Mesendoderm (in vitro differentiated cells): Measurements from ENCODE around the gene BUB1B. TPM values are rescaled to one million over a fixed set of nuclear protein-coding genes. Genes with fewer than 3 reads are reported as not detected.
"Not testable (repeated sequence)": the region's sequence is repeated elsewhere in the genome, so short reads cannot be mapped to it uniquely, and the experiment has no call there.

ENCODE experiments used
- DNase-seq: peaks from one replicate; pipeline ENCODE4 v3.0.0; 2013
- H2AK5ac ChIP-seq: 2 replicates; pipeline ENCODE4 v1.6.1; 2013; ENCODE audit warnings: low read length, inconsistent platforms
- H2BK120ac ChIP-seq: 2 replicates; pipeline ENCODE4 v1.6.1; 2013; ENCODE audit warnings: low read depth, mild to moderate bottlenecking, low read length, moderate library complexity, mixed read lengths
- H2BK15ac ChIP-seq: replicated peaks from 2 replicates; pipeline ENCODE4 v1.6.1; 2013; ENCODE audit warnings: low read depth, mild to moderate bottlenecking, moderate library complexity
- H2BK5ac ChIP-seq: 2 replicates; pipeline ENCODE4 v1.6.1; 2013; ENCODE audit warnings: low read length, inconsistent platforms
- H3K18ac ChIP-seq: 2 replicates; pipeline ENCODE4 v1.6.1; 2013; ENCODE audit warnings: mild to moderate bottlenecking, low read length, mixed read lengths
- H3K23ac ChIP-seq: one replicate; pipeline ENCODE4 v1.6.1; 2013; ENCODE audit warnings: low read length
- H3K27ac ChIP-seq: 2 replicates; pipeline ENCODE4 v1.5.1; 2013; ENCODE audit warnings: low read depth, mild to moderate bottlenecking, inconsistent platforms, low read length, moderate library complexity
- H3K27me3 ChIP-seq: 2 replicates; pipeline ENCODE4 v1.6.1; 2013; ENCODE audit warnings: low read length, control low read depth, mild to moderate bottlenecking, inconsistent platforms; ENCODE audit not compliant: insufficient read depth, poor library complexity
- H3K36me3 ChIP-seq: 2 replicates; pipeline ENCODE4 v1.6.1; 2013; ENCODE audit warnings: low read length, inconsistent platforms; ENCODE audit not compliant: control insufficient read depth, insufficient read depth
- H3K4ac ChIP-seq: one replicate; pipeline ENCODE4 v1.6.1; 2013; ENCODE audit warnings: low read depth, mild to moderate bottlenecking, low read length, moderate library complexity
- H3K4me1 ChIP-seq: 2 replicates; pipeline ENCODE4 v1.6.1; 2013; ENCODE audit warnings: low read depth, low read length, inconsistent platforms; ENCODE audit not compliant: control insufficient read depth
- H3K4me2 ChIP-seq: 2 replicates; pipeline ENCODE4 v1.6.1; 2013; ENCODE audit warnings: low read length
- H3K4me3 ChIP-seq: 2 replicates; pipeline ENCODE4 v1.5.1; 2013; ENCODE audit warnings: mild to moderate bottlenecking, low read length
- H3K56ac ChIP-seq: one replicate; pipeline ENCODE4 v1.6.1; 2013; ENCODE audit warnings: low read length
- H3K79me1 ChIP-seq: 2 replicates; pipeline ENCODE4 v1.6.1; 2013; ENCODE audit warnings: low read length, inconsistent platforms
- H3K79me2 ChIP-seq: 2 replicates; pipeline ENCODE4 v1.6.1; 2013; ENCODE audit warnings: mild to moderate bottlenecking, low read length; ENCODE audit not compliant: control insufficient read depth, insufficient read depth
- H3K9ac ChIP-seq: 2 replicates; pipeline ENCODE4 v1.6.1; 2013; ENCODE audit warnings: low read length, inconsistent platforms
- H4K5ac ChIP-seq: one replicate; pipeline ENCODE4 v1.6.1; 2013; ENCODE audit warnings: low read length
- H4K8ac ChIP-seq: one replicate; pipeline ENCODE4 v1.6.1; 2013; ENCODE audit warnings: low read depth, mild to moderate bottlenecking, control low read depth, low read length, moderate library complexity
- WGBS: extraction: QIAGEN DNeasy Blood & Tissue Kit; methylation state at CpG from one replicate; pipeline ENCODE4 v1.1.7; 2013; ENCODE audit warnings: low lambda C conversion rate, missing lambda C conversion rate; ENCODE audit not compliant: insufficient coverage; ENCODE audit errors: extremely low coverage; 5-methylcytosine and 5-hydroxymethylcytosine counted together
- polyA plus RNA-seq, 2 experiments: library from polyadenylated mRNA; stranded (reverse); fragments of 200-250 nt; gene quantifications; one replicate each; pipeline ENCODE4 v1.2.3, GENCODE V29; 2013

BUB1B gene, protein sequence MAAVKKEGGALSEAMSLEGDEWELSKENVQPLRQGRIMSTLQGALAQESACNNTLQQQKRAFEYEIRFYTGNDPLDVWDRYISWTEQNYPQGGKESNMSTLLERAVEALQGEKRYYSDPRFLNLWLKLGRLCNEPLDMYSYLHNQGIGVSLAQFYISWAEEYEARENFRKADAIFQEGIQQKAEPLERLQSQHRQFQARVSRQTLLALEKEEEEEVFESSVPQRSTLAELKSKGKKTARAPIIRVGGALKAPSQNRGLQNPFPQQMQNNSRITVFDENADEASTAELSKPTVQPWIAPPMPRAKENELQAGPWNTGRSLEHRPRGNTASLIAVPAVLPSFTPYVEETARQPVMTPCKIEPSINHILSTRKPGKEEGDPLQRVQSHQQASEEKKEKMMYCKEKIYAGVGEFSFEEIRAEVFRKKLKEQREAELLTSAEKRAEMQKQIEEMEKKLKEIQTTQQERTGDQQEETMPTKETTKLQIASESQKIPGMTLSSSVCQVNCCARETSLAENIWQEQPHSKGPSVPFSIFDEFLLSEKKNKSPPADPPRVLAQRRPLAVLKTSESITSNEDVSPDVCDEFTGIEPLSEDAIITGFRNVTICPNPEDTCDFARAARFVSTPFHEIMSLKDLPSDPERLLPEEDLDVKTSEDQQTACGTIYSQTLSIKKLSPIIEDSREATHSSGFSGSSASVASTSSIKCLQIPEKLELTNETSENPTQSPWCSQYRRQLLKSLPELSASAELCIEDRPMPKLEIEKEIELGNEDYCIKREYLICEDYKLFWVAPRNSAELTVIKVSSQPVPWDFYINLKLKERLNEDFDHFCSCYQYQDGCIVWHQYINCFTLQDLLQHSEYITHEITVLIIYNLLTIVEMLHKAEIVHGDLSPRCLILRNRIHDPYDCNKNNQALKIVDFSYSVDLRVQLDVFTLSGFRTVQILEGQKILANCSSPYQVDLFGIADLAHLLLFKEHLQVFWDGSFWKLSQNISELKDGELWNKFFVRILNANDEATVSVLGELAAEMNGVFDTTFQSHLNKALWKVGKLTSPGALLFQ
- 65.1 TPM for polyA plus RNA-seq (2013, experiment 1 of 2)
- polyA plus RNA-seq (2013, experiment 2 of 2): 67.5 TPM

DNA sequence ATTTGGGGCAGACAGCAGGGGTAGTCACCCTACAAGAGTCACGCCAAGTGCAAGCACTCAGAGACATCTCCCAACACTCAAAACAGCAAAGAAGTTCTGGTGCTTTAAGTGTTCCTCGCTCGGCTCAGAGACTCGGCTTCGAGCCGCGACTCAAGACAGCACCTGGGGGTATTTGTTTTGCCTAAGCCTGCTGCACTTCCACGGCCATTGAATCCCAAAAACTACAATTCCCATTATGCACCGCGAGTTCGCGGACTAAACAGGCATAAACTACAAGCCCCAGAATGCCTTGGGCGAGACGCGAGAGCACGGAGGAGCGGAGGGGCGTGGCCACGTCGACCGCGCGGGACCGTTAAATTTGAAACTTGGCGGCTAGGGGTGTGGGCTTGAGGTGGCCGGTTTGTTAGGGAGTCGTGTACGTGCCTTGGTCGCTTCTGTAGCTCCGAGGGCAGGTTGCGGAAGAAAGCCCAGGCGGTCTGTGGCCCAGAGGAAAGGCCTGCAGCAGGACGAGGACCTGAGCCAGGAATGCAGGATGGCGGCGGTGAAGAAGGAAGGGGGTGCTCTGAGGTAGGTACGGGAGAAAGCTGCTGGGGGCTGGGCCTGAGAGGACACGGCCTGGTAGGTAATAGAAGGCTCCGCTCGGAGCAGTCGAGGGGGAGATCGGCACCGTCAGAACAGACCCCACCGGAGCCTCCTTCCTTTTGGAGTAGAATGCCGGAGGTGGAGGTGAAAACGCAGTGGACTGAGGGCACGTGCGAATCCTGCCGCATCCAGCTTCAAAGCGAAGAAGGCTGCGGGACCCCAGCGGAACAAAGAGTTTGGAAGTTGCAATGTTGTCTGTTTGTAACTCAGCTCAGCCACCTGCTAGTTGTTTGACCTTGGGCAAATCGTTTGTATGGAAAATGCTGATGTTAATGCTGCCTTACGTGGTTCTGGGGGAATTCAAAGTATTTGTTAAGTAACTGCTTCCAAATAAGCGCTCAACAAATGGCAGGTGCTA is at the start of gene BUB1B:
BUB1B (plus strand) TSS at position 381 of the 1,000 bp plus-strand sequence; CDS start at position 533, 152 bp downstream.
- peak within 1 kb of the TSS; percentile 41 for H2BK5ac ChIP-seq
- H2BK120ac ChIP-seq: no peak within 1 kb of the TSS
- peak within 1 kb of the TSS; percentile 72 for H3K4me3 ChIP-seq
- H3K18ac ChIP-seq: peak within 1 kb of the TSS; percentile 29
- H3K4me1 ChIP-seq: peaks cover 5% of the 10 kb centered on the region
- no peak within 1 kb of the TSS for H4K8ac ChIP-seq
- peak within 1 kb of the TSS; percentile 67 for H3K27ac ChIP-seq
- no peak within 1 kb of the TSS for H2BK15ac ChIP-seq
- no peaks in the 10 kb centered on the region for H3K27me3 ChIP-seq
- H2AK5ac ChIP-seq: no peak within 1 kb of the TSS
- DNase-seq: peak; percentile 99
- peak within 1 kb of the TSS; percentile 85 for H3K9ac ChIP-seq
- peaks cover 2% of the 10 kb centered on the region for H3K79me1 ChIP-seq
- peak within 1 kb of the TSS; percentile 52 for H3K4me2 ChIP-seq
- H3K23ac ChIP-seq: peak within 1 kb of the TSS; percentile 54
- H3K79me2 ChIP-seq: peaks cover 40% of the 10 kb centered on the region
- H3K56ac ChIP-seq: peak within 1 kb of the TSS; percentile 94
- peak within 1 kb of the TSS; percentile 51 for H4K5ac ChIP-seq
- no CpG with 5 or more reads among the region's 54 CpGs for WGBS
- H3K36me3 ChIP-seq: peaks cover 3% of the 10 kb centered on the region
- H3K4ac ChIP-seq: peak within 1 kb of the TSS; percentile 77

- peak overlapping the region; percentile 39 for H3K56ac ChIP-seq
- no peak overlapping the region for H2BK15ac ChIP-seq
- no peak for DNase-seq
- H4K8ac ChIP-seq: no peak overlapping the region
- H3K4ac ChIP-seq: no peak overlapping the region
- H4K5ac ChIP-seq: no peak overlapping the region
- H3K4me3 ChIP-seq: no peak overlapping the region
- H3K27ac ChIP-seq: no peak overlapping the region
- H2BK120ac ChIP-seq: no peak overlapping the region
- no peak overlapping the region for H3K23ac ChIP-seq
- H3K79me2 ChIP-seq: no peaks in the 10 kb centered on the region
- H3K79me1 ChIP-seq: no peaks in the 10 kb centered on the region
- no peak overlapping the region for H3K9ac ChIP-seq
- H3K4me1 ChIP-seq: peaks cover 7% of the 10 kb centered on the region
- no CpG with 5 or more reads among the region's 2 CpGs for WGBS
- H3K27me3 ChIP-seq: no peaks in the 10 kb centered on the region
- no peak overlapping the region for H2BK5ac ChIP-seq
- H2AK5ac ChIP-seq: no peak overlapping the region
- no peak overlapping the region for H3K4me2 ChIP-seq
- H3K18ac ChIP-seq: no peak overlapping the region
- no peaks in the 10 kb centered on the region for H3K36me3 ChIP-seq
Observed at GRCh38 chr15:40111888-40112287, 49.0 kb upstream of the BUB1B start.

GRCh38 chr15:40112789-40113188 is 48.1 kb upstream of the BUB1B start:
- Histone ChIP-seq H3K4me1 (peaks cover 3% of the 10 kb centered on the region), H3K36me3 (no peaks in the 10 kb centered on the region), H2AK5ac (no peak overlapping the region), H2BK120ac (no peak overlapping the region), H3K18ac (no peak overlapping the region), H2BK5ac (no peak overlapping the region), H3K9ac (no peak overlapping the region), H3K27me3 (no peaks in the 10 kb centered on the region), H4K8ac (no peak overlapping the region), H3K4me3 (no peak overlapping the region), H4K5ac (no peak overlapping the region), H3K23ac (no peak overlapping the region), H3K4me2 (no peak overlapping the region), H3K27ac (no peak overlapping the region), H3K56ac (peak overlapping the region; percentile 44), H3K79me1 (no peaks in the 10 kb centered on the region), H2BK15ac (no peak overlapping the region), H3K4ac (no peak overlapping the region), H3K79me2 (no peaks in the 10 kb centered on the region)
- no CpG with 5 or more reads among the region's 24 CpGs for WGBS
- DNase-seq: no peak

DNA sequence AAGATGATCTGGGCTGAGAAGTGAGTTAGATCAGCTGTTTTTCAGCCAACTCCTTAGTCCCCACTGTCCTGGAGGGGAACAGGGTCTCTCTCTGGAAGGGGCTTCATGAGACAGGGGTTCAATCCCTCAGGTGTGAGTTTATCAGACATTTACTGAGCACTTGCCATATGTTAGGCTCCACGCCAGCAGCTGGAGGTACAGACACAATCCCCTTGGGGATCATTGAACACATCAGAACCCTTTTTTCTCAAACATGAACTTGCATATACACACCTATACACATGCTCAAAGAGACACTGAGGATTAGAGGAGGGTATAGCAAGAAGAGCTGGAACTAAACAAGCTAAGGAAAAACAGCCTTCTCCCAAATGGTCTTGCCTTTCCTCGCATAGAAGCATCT is 46.7 kb upstream of the BUB1B start:
- no peaks in the 10 kb centered on the region for H3K79me1 ChIP-seq
- no peak overlapping the region for H2BK15ac ChIP-seq
- no peak overlapping the region for H2BK120ac ChIP-seq
- H4K5ac ChIP-seq: no peak overlapping the region
- WGBS: no CpG with 5 or more reads among the region's 2 CpGs
- no peak overlapping the region for H2BK5ac ChIP-seq
- H3K79me2 ChIP-seq: no peaks in the 10 kb centered on the region
- H3K56ac ChIP-seq: no peak overlapping the region
- no peak overlapping the region for H3K4me2 ChIP-seq
- no peaks in the 10 kb centered on the region for H3K27me3 ChIP-seq
- H3K27ac ChIP-seq: peak overlapping the region; percentile 8
- H3K36me3 ChIP-seq: no peaks in the 10 kb centered on the region
- no peak for DNase-seq
- peaks cover 3% of the 10 kb centered on the region for H3K4me1 ChIP-seq
- no peak overlapping the region for H3K18ac ChIP-seq
- no peak overlapping the region for H3K4me3 ChIP-seq
- no peak overlapping the region for H3K9ac ChIP-seq
- H2AK5ac ChIP-seq: no peak overlapping the region
- H4K8ac ChIP-seq: no peak overlapping the region
- no peak overlapping the region for H3K23ac ChIP-seq
- H3K4ac ChIP-seq: no peak overlapping the region

DNA sequence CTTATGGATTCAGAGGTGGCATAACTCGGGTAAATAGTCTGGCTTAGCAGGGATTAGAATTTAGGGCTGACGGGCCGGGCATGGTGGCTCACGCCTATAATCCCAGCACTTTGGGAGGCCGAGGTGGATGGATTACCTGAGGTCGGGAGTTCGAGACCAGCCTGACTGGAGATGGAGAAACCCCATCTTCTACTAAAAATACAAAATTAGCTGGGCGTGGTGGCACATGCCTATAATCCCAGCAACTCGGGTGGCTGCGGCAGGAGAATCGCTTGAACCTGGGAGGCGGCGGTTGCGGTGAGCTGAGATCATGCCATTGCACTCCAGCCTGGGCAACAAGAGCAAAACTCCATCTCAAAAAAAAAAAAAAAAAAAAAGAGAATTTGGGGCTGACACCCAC is 45.8 kb upstream of the BUB1B start:
- H4K5ac ChIP-seq, H3K18ac ChIP-seq, H3K27me3 ChIP-seq: not testable (repeated sequence)

More for the DNA sequence above, 45.8 kb upstream of the BUB1B start:
- H3K4ac ChIP-seq: peak overlapping the region; percentile 43
- H3K9ac ChIP-seq, H2BK5ac ChIP-seq, H3K27ac ChIP-seq, H2BK120ac ChIP-seq, H3K36me3 ChIP-seq, DNase-seq, H3K4me2 ChIP-seq, H3K23ac ChIP-seq, H4K8ac ChIP-seq, H3K4me1 ChIP-seq, H3K56ac ChIP-seq, H2AK5ac ChIP-seq, H2BK15ac ChIP-seq, H3K79me2 ChIP-seq, H3K79me1 ChIP-seq, H3K4me3 ChIP-seq: not testable (repeated sequence)
- WGBS: no CpG with 5 or more reads among the region's 14 CpGs
